ENCODE data around the gene GIT1.
"Not testable (repeated sequence)": the region's sequence is repeated elsewhere in the genome, so short reads cannot be mapped to it uniquely, and the experiment has no call there.

Gene GIT1

GRCh38 chr17:29565643-29566472, 23.6 kb downstream of the GIT1 start:
- no peak for TF ChIP-seq CTCF (IDR thresholded peaks at IDR 0.05; ENCODE audit: low read length, missing control alignments)
- peak overlapping the region; percentile 40 for H3K4me3 ChIP-seq (replicated peaks; ENCODE audit: low read depth, low read length)
- DNase-seq (ENCODE audit: low read depth), result no peak

GRCh38 chr17:29563816-29564215, 25.6 kb downstream of the GIT1 start:
- DNase-seq (ENCODE audit: low read depth), result no peak
- no peak for TF ChIP-seq CTCF (IDR thresholded peaks at IDR 0.05; ENCODE audit: low read length, missing control alignments)
- H3K4me3 ChIP-seq (replicated peaks; ENCODE audit: low read depth, low read length), result no peak overlapping the region

- H3K4me3 ChIP-seq (replicated peaks; ENCODE audit: low read depth, low read length), result no peak overlapping the region
- TF ChIP-seq CTCF (IDR thresholded peaks at IDR 0.05; ENCODE audit: low read length, missing control alignments), result no peak
- DNase-seq (ENCODE audit: low read depth), result no peak
Observed at GRCh38 chr17:29562615-29563014, 26.8 kb downstream of the GIT1 start.

GRCh38 chr17:29561554-29562517, 27.6 kb downstream of the GIT1 start:
- H3K4me3 ChIP-seq (replicated peaks; ENCODE audit: low read depth, low read length), result no peak overlapping the region
- TF ChIP-seq CTCF (IDR thresholded peaks at IDR 0.05; ENCODE audit: low read length, missing control alignments), result no peak
- DNase-seq (ENCODE audit: low read depth), result no peak

GRCh38 chr17:29560316-29560715, 29.1 kb downstream of the GIT1 start:
- DNase-seq (ENCODE audit: low read depth), result no peak
- TF ChIP-seq CTCF (IDR thresholded peaks at IDR 0.05; ENCODE audit: low read length, missing control alignments), result no peak
- no peak overlapping the region for H3K4me3 ChIP-seq (replicated peaks; ENCODE audit: low read depth, low read length)

- TF ChIP-seq CTCF (IDR thresholded peaks at IDR 0.05; ENCODE audit: low read length, missing control alignments), result no peak
- H3K4me3 ChIP-seq (replicated peaks; ENCODE audit: low read depth, low read length), result no peak overlapping the region
- DNase-seq (ENCODE audit: low read depth), result no peak
Observed at GRCh38 chr17:29559640-29560039, 29.8 kb downstream of the GIT1 start.

- DNase-seq (ENCODE audit: low read depth); H3K4me3 ChIP-seq (replicated peaks; ENCODE audit: low read depth, low read length): not testable (repeated sequence)
Observed at GRCh38 chr17:29558139-29558538, 31.3 kb downstream of the GIT1 start.
